ENCODE data around the gene CITED2. TPM values are rescaled to one million over a fixed set of nuclear protein-coding genes. Genes with fewer than 3 reads are reported as not detected.

The CITED2 gene
- total and polyA plus RNA-seq, 2 of the 8 experiments (the other 6 are each of a cell fraction or from before 2014, with no cell fraction given): 89.1 to 115 TPM

GRCh38 chr6:139324301-139324555, 50.2 kb downstream of the CITED2 start (continued):
- TF ChIP-seq SIRT6 (IDR thresholded peaks at IDR 0.05; ENCODE audit: low read length) (no peak), KDM4A (IDR thresholded peaks at IDR 0.05; ENCODE audit: low read depth, low read length, severe bottlenecking) (no peak), RNF2 (IDR thresholded peaks at IDR 0.05; ENCODE audit: borderline replicate concordance, low read depth, low read length, missing control alignments, poor library complexity, severe bottlenecking) (no peak)
